ENCODE data around the gene HOXB7.

GRCh38 chr17:48645639-48646182, 34.9 kb upstream of the HOXB7 start:
- no peak for TF ChIP-seq BHLHE40 (IDR thresholded peaks at IDR 0.05; ENCODE audit: borderline replicate concordance)
- no peak for TF ChIP-seq NFRKB (IDR thresholded peaks at IDR 0.05)
- no peak for TF ChIP-seq FOXM1 (IDR thresholded peaks at IDR 0.05; ENCODE audit: borderline replicate concordance)
- TF ChIP-seq TARDBP (IDR thresholded peaks at IDR 0.05) = no peak
- TF ChIP-seq ARNT (IDR thresholded peaks at IDR 0.05) = no peak
- TF ChIP-seq L3MBTL2 (conservative IDR thresholded peaks at IDR 0.05) = no peak
- no peak for TF ChIP-seq SUZ12 (IDR thresholded peaks at IDR 0.05)
- TF ChIP-seq ELF4 (IDR thresholded peaks at IDR 0.05) = no peak
- TF ChIP-seq FOXK2 (IDR thresholded peaks at IDR 0.05) = no peak
- TF ChIP-seq HDGF (IDR thresholded peaks at IDR 0.05; ENCODE audit: borderline replicate concordance) = no peak
- no peak for TF ChIP-seq FOXA1 (IDR thresholded peaks at IDR 0.05)
- no peak for TF ChIP-seq SP1 (IDR thresholded peaks at IDR 0.05)
- no peak for TF ChIP-seq PKNOX1 (IDR thresholded peaks at IDR 0.05)

Measured in HEK293T (cell line).